ENCODE measurements around the gene ASPG. TPM values are rescaled to one million over a fixed set of nuclear protein-coding genes. Genes with fewer than 3 reads are reported as not detected.

ASPG gene
- total RNA-seq, 3 donors from 2014 or later (not counting 1 experiment from before 2014, with no cell fraction given): not detected

DNA sequence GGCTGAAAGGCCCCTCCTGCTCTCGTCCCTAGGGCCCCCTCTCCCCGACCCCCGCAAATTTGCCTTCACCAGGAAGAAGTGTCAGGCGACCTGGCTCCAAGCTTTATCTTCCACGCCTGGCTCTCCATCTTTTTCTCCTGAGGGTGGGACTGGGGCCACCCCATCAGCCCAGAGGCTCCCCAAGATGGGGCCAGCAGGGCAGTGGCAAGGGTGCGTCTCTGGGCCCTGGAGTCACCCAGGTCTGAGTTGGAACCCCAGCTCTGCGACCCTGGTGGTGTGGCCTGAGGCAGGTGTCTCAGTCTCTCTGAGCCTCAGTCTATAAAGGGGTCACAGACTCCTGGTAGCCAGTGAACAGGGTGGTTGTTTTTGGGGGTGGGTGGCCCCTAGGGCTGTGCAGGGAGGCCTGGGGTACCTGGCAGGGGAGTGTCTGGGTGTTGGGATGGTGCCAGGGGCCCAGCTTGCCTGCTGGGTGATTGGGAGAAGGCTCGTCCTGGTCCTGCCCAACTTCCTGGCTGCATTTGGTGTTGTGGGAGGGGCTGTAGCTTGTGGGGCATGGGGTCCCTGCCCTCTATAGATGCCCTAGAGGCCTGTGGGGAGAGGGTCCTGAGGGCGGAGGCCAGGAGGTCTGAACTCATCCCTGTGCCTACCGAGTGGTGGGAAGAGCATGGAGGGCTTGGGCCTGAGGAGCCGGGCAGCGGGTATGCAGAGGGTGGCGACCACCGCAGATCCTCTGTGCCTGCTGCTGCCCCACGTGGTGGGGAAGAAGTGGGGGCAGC is 60.5 kb downstream of the ASPG start:
- no peaks in the 10 kb centered on the region for H3K4me1 ChIP-seq (ENCODE audit: control insufficient read depth, insufficient read depth, low read length)
- Mint-ChIP-seq H3K27me3 (ENCODE audit: low read depth in 2 of 2) (no peaks in the 10 kb centered on the region), H3K9me3 (no peaks in the 10 kb centered on the region), H3K4me3 (no peak overlapping the region), H3K4me1 (no peaks in the 10 kb centered on the region), H3K27ac (no peak overlapping the region), H3K36me3 (no peaks in the 10 kb centered on the region)
- no peaks in the 10 kb centered on the region for H3K36me3 ChIP-seq (ENCODE audit: control insufficient read depth, insufficient read depth, low read length)
- no peaks in the 10 kb centered on the region for H3K27me3 ChIP-seq (ENCODE audit: control insufficient read depth, insufficient read depth, low read length)
- TF ChIP-seq, protein P1, sequence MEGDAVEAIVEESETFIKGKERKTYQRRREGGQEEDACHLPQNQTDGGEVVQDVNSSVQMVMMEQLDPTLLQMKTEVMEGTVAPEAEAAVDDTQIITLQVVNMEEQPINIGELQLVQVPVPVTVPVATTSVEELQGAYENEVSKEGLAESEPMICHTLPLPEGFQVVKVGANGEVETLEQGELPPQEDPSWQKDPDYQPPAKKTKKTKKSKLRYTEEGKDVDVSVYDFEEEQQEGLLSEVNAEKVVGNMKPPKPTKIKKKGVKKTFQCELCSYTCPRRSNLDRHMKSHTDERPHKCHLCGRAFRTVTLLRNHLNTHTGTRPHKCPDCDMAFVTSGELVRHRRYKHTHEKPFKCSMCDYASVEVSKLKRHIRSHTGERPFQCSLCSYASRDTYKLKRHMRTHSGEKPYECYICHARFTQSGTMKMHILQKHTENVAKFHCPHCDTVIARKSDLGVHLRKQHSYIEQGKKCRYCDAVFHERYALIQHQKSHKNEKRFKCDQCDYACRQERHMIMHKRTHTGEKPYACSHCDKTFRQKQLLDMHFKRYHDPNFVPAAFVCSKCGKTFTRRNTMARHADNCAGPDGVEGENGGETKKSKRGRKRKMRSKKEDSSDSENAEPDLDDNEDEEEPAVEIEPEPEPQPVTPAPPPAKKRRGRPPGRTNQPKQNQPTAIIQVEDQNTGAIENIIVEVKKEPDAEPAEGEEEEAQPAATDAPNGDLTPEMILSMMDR (IDR thresholded peaks at IDR 0.05): no peak
- no peaks in the 10 kb centered on the region for H3K9me3 ChIP-seq (ENCODE audit: control insufficient read depth, insufficient read depth, low read length)
- intact Hi-C loops (cut with micrococcal nuclease): no loop called here
- ATAC-seq: no peak
- 80% methylated on average over 15 of the region's 15 CpGs for WGBS (ENCODE audit: insufficient coverage)
- no peak overlapping the region for H3K4me3 ChIP-seq (ENCODE audit: low read length)
- H3K27ac ChIP-seq (ENCODE audit: low read length): no peak overlapping the region
- no peak for DNase-seq

DNA sequence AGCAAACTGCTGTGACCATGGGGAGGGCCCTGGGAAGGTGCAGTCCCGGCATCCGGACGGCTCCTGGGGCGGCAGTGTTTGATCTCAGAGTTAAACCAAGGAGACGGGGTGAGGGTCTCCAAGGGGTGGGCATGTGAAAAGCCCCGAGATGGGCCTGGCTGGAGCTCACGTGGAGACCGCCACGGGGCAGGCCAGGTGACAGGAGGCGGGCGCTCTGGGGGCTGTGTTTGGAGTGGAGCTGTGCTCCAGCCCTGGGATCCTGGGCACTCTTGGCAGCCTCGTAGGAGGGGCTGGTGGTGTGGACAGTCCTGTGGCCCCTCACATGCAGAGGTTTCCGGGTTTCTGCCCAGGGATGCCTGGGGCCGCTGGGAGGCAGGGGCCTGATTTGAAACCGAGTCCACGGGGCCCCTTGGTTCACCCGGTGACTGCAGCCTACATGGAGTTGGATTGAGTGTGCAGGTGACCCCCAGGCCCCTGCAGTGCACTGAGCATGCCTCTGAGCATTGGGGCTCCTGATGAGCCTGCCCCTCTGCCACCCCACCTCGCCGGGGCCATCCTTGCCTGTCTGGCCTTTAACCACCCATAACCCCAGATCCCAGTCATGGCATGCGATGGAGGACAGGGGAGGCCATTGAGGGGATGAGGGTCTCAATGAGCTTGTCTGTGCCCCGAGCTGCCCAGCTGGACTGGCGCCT is 61.3 kb downstream of the ASPG start:
- Histone ChIP-seq H3K4me1 (ENCODE audit: control insufficient read depth, insufficient read depth, low read length) (no peaks in the 10 kb centered on the region), H3K27me3 (ENCODE audit: control insufficient read depth, insufficient read depth, low read length) (no peaks in the 10 kb centered on the region), H3K27ac (ENCODE audit: low read length) (no peak overlapping the region), H3K36me3 (ENCODE audit: control insufficient read depth, insufficient read depth, low read length) (no peaks in the 10 kb centered on the region), H3K4me3 (ENCODE audit: low read length) (no peak overlapping the region), H3K9me3 (ENCODE audit: control insufficient read depth, insufficient read depth, low read length) (no peaks in the 10 kb centered on the region)
- Mint-ChIP-seq H3K4me1 (no peaks in the 10 kb centered on the region), H3K27ac (no peak overlapping the region), H3K27me3 (ENCODE audit: low read depth in 2 of 2) (no peaks in the 10 kb centered on the region), H3K4me3 (no peak overlapping the region), H3K36me3 (no peaks in the 10 kb centered on the region), H3K9me3 (no peaks in the 10 kb centered on the region)
- intact Hi-C loops (cut with micrococcal nuclease): no loop called here
- DNase-seq (no peak), ATAC-seq (no peak)
- TF ChIP-seq, protein P1 (IDR thresholded peaks at IDR 0.05): no peak
- 88% methylated on average over 20 of the region's 22 CpGs for WGBS (ENCODE audit: insufficient coverage)

DNA sequence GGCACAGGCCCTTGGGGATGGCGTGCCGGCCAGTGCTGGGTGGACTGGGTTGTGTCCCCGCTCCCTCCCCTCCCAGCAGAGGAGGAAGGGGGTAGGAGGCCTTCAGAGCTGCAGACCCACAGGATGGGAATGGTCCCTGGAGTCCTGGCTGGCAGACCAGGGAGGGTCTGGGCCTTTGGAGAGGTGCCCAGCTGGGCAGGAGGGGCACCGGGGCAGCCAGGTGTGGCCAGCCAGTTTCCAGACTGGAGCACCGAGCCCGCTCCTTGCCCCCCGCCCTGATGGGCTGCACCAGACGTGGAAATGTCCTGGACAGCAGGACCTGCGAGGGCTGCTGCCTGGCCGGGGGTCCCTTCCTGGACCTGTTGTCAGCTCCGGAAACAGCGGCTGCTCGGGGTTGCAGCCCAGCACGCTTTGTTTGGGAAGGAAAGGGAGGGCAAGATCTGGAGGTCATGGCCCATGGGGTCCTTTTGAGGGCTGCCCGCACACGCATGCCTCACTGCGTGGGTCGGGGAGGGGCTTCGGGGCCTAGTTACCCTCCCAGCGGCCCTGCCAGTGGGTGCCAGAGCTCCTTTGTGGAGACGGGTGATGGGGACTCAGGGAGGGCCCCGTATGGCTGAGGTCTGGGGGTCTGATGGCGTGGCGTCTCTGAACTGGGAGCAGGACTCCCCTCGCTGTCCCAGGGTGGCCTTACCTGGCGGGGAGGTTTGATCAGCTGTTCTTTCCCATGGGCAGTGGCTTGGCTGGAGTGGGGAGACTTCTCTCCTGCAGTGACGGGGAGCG is 62.0 kb downstream of the ASPG start:
- 89% methylated on average over 28 of the region's 28 CpGs for WGBS (ENCODE audit: insufficient coverage)
- Mint-ChIP-seq H3K4me1 (no peaks in the 10 kb centered on the region), H3K4me3 (no peak overlapping the region), H3K36me3 (no peaks in the 10 kb centered on the region), H3K27ac (no peak overlapping the region), H3K9me3 (no peaks in the 10 kb centered on the region), H3K27me3 (ENCODE audit: low read depth in 2 of 2) (no peaks in the 10 kb centered on the region)
- Histone ChIP-seq H3K36me3 (ENCODE audit: control insufficient read depth, insufficient read depth, low read length) (no peaks in the 10 kb centered on the region), H3K27me3 (ENCODE audit: control insufficient read depth, insufficient read depth, low read length) (no peaks in the 10 kb centered on the region), H3K4me3 (ENCODE audit: low read length) (no peak overlapping the region), H3K9me3 (ENCODE audit: control insufficient read depth, insufficient read depth, low read length) (no peaks in the 10 kb centered on the region), H3K27ac (ENCODE audit: low read length) (no peak overlapping the region), H3K4me1 (ENCODE audit: control insufficient read depth, insufficient read depth, low read length) (no peaks in the 10 kb centered on the region)
- TF ChIP-seq, protein P1 (IDR thresholded peaks at IDR 0.05): no peak
- DNase-seq: no peak
- intact Hi-C loops (cut with micrococcal nuclease): no loop called here
- ATAC-seq: no peak
